ENCODE data around the gene OR52J3. TPM values are rescaled to one million over a fixed set of nuclear protein-coding genes. Genes with fewer than 3 reads are reported as not detected.
"Not testable (repeated sequence)": the region's sequence is repeated elsewhere in the genome, so short reads cannot be mapped to it uniquely, and the experiment has no call there.

The OR52J3 gene
- total and polyA plus RNA-seq, 8 donors: not detected

DNA sequence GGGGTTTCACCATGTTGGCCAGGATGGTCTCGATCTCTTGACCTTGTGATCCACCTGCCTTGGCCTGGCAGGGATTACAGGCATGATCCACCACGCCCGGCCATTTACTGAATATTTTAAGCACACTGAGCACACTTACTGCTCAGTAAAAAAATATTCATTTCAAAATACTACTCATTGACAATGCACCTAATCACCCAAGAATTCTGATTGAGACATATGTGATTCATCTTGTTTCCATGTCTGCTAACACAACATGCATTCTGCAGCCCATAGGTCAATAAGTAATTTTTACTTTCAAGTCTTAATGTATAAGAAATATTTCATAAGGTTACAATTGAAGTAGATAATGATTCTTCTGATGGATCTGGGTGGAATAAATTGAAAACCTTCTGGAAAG, 4.2 kb upstream of the OR52J3 start:
- WGBS, 2 donors: 55 to 61% methylated on average over 3 of the region's 3 CpGs
- no peaks in the 10 kb centered on the region for H3K27me3 ChIP-seq
- H3K27ac ChIP-seq: no peak overlapping the region
- intact Hi-C loops (cut with DNase I): no loop called here
- TF ChIP-seq, protein P1, sequence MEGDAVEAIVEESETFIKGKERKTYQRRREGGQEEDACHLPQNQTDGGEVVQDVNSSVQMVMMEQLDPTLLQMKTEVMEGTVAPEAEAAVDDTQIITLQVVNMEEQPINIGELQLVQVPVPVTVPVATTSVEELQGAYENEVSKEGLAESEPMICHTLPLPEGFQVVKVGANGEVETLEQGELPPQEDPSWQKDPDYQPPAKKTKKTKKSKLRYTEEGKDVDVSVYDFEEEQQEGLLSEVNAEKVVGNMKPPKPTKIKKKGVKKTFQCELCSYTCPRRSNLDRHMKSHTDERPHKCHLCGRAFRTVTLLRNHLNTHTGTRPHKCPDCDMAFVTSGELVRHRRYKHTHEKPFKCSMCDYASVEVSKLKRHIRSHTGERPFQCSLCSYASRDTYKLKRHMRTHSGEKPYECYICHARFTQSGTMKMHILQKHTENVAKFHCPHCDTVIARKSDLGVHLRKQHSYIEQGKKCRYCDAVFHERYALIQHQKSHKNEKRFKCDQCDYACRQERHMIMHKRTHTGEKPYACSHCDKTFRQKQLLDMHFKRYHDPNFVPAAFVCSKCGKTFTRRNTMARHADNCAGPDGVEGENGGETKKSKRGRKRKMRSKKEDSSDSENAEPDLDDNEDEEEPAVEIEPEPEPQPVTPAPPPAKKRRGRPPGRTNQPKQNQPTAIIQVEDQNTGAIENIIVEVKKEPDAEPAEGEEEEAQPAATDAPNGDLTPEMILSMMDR (IDR thresholded peaks at IDR 0.05): no peak
- ATAC-seq (no peak), FAIRE-seq (no peak), DNase-seq (no peak)
- H3K4me1 ChIP-seq: no peaks in the 10 kb centered on the region
- H3K9me3 ChIP-seq: no peaks in the 10 kb centered on the region
- no peak overlapping the region for H3K4me3 ChIP-seq
- no peaks in the 10 kb centered on the region for H3K36me3 ChIP-seq

DNA sequence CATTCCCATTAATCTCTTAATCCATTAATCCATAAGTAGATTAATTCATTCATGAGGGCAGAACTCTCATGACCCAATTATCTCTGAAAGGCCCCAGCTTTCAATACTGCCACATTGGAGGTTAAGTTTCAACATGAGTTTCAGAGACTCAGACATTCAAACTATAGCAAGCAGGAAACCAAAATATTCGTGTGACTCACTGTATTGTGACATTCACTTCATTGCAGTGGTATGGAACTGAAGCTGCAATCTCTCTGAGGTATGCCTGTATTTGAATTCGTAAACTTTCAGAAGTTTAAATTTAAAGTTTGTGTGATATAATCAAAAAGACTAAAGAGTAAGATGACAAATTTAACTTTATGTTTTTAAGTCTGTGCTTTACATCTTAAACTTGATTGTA, 2.9 kb upstream of the OR52J3 start:
- intact Hi-C loops (cut with DNase I): no loop called here
- Histone ChIP-seq H3K36me3 (no peaks in the 10 kb centered on the region), H3K4me3 (no peak overlapping the region), H3K27me3 (no peaks in the 10 kb centered on the region), H3K27ac (no peak overlapping the region), H3K4me1 (no peaks in the 10 kb centered on the region), H3K9me3 (no peaks in the 10 kb centered on the region)
- ATAC-seq (no peak), DNase-seq (no peak), FAIRE-seq (no peak)
- WGBS, 2 donors: 42 to 54% methylated on average over 2 of the region's 2 CpGs
- TF ChIP-seq, protein P1 (IDR thresholded peaks at IDR 0.05): no peak

DNA sequence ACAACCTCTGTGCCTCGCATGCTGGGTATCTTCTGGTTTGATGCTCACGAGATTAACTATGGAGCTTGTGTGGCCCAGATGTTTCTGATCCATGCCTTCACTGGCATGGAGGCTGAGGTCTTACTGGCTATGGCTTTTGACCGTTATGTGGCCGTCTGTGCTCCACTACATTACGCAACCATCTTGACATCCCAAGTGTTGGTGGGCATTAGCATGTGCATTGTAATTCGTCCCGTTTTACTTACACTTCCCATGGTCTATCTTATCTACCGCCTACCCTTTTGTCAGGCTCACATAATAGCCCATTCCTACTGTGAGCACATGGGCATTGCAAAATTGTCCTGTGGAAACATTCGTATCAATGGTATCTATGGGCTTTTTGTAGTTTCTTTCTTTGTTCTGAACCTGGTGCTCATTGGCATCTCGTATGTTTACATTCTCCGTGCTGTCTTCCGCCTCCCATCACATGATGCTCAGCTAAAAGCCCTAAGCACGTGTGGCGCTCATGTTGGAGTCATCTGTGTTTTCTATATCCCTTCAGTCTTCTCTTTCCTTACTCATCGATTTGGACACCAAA, 516 bp downstream of the OR52J3 start:
- H3K27me3 ChIP-seq: peaks cover 0 to 6% (median 2%) of the 10 kb centered on the region in 4 donors
- WGBS, 2 donors: 64 to 82% methylated on average over 15 of the region's 15 CpGs
- no peak for ATAC-seq
- intact Hi-C loops (cut with DNase I): no loop called here
- H3K9me3 ChIP-seq: no peaks in the 10 kb centered on the region
- TF ChIP-seq, protein P1 (IDR thresholded peaks at IDR 0.05): no peak
- H3K4me3 ChIP-seq: no peak overlapping the region
- no peak overlapping the region for H3K27ac ChIP-seq
- H3K4me1 ChIP-seq: no peaks in the 10 kb centered on the region
- H3K36me3 ChIP-seq: no peaks in the 10 kb centered on the region
- no peak for FAIRE-seq
- DNase-seq: no peak

DNA sequence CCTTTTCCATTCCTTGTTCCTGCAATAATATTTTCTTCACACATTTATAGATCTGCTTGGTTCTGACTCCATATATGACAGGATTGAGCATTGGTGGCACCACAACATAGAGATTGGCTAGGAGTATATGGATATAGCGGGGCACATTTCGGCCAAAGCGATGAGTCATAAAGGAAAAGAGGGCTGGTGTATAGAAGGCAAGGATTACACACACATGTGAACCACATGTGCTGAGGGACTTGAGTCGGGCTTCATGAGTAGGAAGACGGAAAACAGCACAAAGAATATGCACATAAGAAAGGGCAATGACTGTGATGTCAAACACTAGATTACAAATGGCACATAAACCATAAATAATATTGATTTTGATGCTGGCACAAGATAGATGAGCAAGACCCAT, 12.4 kb downstream of the OR52J3 start:
- intact Hi-C loops (cut with DNase I); DNase-seq; H3K36me3 ChIP-seq; H3K27me3 ChIP-seq; H3K4me3 ChIP-seq; FAIRE-seq; H3K4me1 ChIP-seq; H3K9me3 ChIP-seq; ATAC-seq; H3K27ac ChIP-seq: not testable (repeated sequence)
- 50 to 63% methylated on average over 5 of the region's 5 CpGs for WGBS, 2 donors

DNA sequence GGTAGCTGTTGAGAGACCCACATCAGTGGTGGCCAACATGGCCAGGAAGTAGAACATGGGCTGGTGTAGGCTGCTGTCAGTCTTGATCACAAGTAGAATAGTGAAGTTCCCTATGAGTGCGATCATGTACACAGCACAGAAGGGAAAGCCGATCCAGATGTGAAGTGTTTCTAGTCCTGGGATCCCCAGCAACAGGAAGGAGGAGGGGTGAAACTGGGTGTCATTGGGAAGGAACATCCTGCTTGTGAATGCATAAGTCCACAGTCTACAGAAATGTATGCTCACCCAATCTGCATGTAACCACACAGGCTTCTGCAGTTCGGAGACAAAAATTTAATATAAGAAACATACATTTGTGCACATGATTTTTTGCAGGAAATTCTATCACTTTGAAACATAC, 13.1 kb downstream of the OR52J3 start, which contains the start of gene OR52E2:
Gene OR52E2, minus strand, starts transcription at position 237 of the 400 bp plus-strand sequence. Its CDS starts 0 bp downstream, at position 237.
- WGBS, 2 donors: 79 to 84% methylated on average over 3 of the region's 3 CpGs
- no peak for ATAC-seq

More for the DNA sequence above, 13.1 kb downstream of the OR52J3 start, which contains the start of gene OR52E2:
- Histone ChIP-seq H3K4me3 (no peak within 1 kb of the TSS), H3K4me1 (no peaks in the 10 kb centered on the region), H3K36me3 (no peaks in the 10 kb centered on the region), H3K9me3 (no peaks in the 10 kb centered on the region), H3K27me3 (peaks cover 0 to 10% (median 0%) of the 10 kb centered on the region in 4 donors), H3K27ac (no peak within 1 kb of the TSS)
- FAIRE-seq (no peak), DNase-seq (no peak)
- TF ChIP-seq, protein P1 (IDR thresholded peaks at IDR 0.05): no peak
- intact Hi-C loops (cut with DNase I): no loop called here
